Esophagus squamous epithelium (tissue), 5 donors: Measurements from ENCODE around the gene SRY. TPM values are rescaled to one million over a fixed set of nuclear protein-coding genes. Genes with fewer than 3 reads are reported as not detected.
A peak's percentile ranks its signal among the peaks of the same experiment; 100 is the strongest.

Experiments
- DNase-seq: peaks from one replicate; lab custom pipeline; 2025; lab: John Stamatoyannopoulos, UW
- H3K27ac ChIP-seq, 4 donors: fragments of 200-600 bp; sonication (generic); one replicate each; pipeline ENCODE4 v1.5.1; 2016 to 2019; ENCODE audit warnings: mild to moderate bottlenecking in 1 of 4
- H3K27me3 ChIP-seq, 4 donors: fragments of 200-600 bp; sonication (generic); 1 replicate in 3 of 4; 2 replicates in 1 of 4; pipeline versions ENCODE4 v1.5.1 to v1.6.0; 2017 to 2021; ENCODE audit warnings: antibody characterized with exemption in 1 of 4
- H3K36me3 ChIP-seq, 3 donors: fragments of 200-600 bp; sonication (generic); one replicate each; pipeline ENCODE4 v1.5.1; 2016 to 2019
- H3K4me1 ChIP-seq, 3 donors: fragments of 200-600 bp; sonication (generic); one replicate each; pipeline ENCODE4 v1.5.1; 2017 to 2019
- H3K4me3 ChIP-seq, 4 donors: fragments of 200-600 bp; sonication (generic); 1 replicate in 3 of 4; 2 replicates in 1 of 4; pipeline ENCODE4 v1.5.1; 2016 to 2019; ENCODE audit warnings: mild to moderate bottlenecking in 2 of 4, moderate library complexity in 1 of 4
- H3K9me3 ChIP-seq, 3 donors: fragments of 200-600 bp; sonication (generic); one replicate each; pipeline ENCODE4 v1.5.1; 2016 to 2019
- POLR2A ChIP-seq, 4 donors: fragments of 450-650 bp; IDR thresholded peaks; one replicate each; pipeline ENCODE4 v1.6.1; 2017; ENCODE audit warnings: antibody characterized with exemption in 4 of 4, mild to moderate bottlenecking in 4 of 4, moderate library complexity in 3 of 4
- WGBS, 2 donors: methylation state at CpG; one replicate each; pipeline ENCODE4 v1.1.5; 2018; 5-methylcytosine and 5-hydroxymethylcytosine counted together
- intact Hi-C: fragments of 100-400 bp; cut with DNase I; formaldehyde crosslinking; loops from one replicate; pipeline ENCODE4 v1.15.0; 2022
- total RNA-seq, 4 donors: library from RNA; depleted of rRNA; stranded (reverse); fragments of >200 nt; gene quantifications; one replicate each; pipeline ENCODE4 v1.1.0, GENCODE V29; 2016
- TF ChIP-seq, protein P1 (sequence below), 6 experiments: fragments of 450-650 bp in 4 of 6; fragments of 200-600 bp in 2 of 6; sonication (generic) in 2 of 6; IDR thresholded peaks; one replicate each; pipeline ENCODE4 v1.5.1; 2016 to 2019; ENCODE audit warnings: antibody characterized with exemption in 6 of 6, mild to moderate bottlenecking in 4 of 6, moderate library complexity in 4 of 6
- donor health status: DM: yes; HTN: yes; CAD: no.

SRY gene
- total RNA-seq, 4 donors from 2014 or later: not detected

- no peaks in the 10 kb centered on the region for H3K27me3 ChIP-seq
- TF ChIP-seq POLR2A (IDR thresholded peaks at IDR 0.05): no peak
- TF ChIP-seq, protein P1, sequence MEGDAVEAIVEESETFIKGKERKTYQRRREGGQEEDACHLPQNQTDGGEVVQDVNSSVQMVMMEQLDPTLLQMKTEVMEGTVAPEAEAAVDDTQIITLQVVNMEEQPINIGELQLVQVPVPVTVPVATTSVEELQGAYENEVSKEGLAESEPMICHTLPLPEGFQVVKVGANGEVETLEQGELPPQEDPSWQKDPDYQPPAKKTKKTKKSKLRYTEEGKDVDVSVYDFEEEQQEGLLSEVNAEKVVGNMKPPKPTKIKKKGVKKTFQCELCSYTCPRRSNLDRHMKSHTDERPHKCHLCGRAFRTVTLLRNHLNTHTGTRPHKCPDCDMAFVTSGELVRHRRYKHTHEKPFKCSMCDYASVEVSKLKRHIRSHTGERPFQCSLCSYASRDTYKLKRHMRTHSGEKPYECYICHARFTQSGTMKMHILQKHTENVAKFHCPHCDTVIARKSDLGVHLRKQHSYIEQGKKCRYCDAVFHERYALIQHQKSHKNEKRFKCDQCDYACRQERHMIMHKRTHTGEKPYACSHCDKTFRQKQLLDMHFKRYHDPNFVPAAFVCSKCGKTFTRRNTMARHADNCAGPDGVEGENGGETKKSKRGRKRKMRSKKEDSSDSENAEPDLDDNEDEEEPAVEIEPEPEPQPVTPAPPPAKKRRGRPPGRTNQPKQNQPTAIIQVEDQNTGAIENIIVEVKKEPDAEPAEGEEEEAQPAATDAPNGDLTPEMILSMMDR (IDR thresholded peaks at IDR 0.05): peak in 2 of 6 experiments; percentile 38 to 49
- WGBS, 2 donors: 23% methylated on average over 2 of the region's 2 CpGs; no CpG with 5 or more reads in 1 of the 2 donors
- H3K4me3 ChIP-seq: no peak overlapping the region
- H3K9me3 ChIP-seq: no peaks in the 10 kb centered on the region
- DNase-seq: no peak
- H3K36me3 ChIP-seq: no peaks in the 10 kb centered on the region
- peaks cover 0 to 16% (median 0%) of the 10 kb centered on the region in 3 donors for H3K4me1 ChIP-seq
- no peak overlapping the region for H3K27ac ChIP-seq
- intact Hi-C loops: no loop called here
Measured at GRCh38 chrY:2800246-2800645, 12.8 kb upstream of the SRY start.

- no peak for DNase-seq
- TF ChIP-seq, protein P1 (IDR thresholded peaks at IDR 0.05): no peak
- no peak for TF ChIP-seq POLR2A (IDR thresholded peaks at IDR 0.05)
Measured at GRCh38 chrY:2797991-2798390, 10.5 kb upstream of the SRY start.

GRCh38 chrY:2796977-2797523 is 9.6 kb upstream of the SRY start:
- 85% methylated on average over 3 of the region's 7 CpGs; no CpG with 5 or more reads in 1 of the 2 donors for WGBS, 2 donors

More at GRCh38 chrY:2797991-2798390, 10.5 kb upstream of the SRY start:
- intact Hi-C loops: no loop called here
- H3K27ac ChIP-seq: peak overlapping the region in 1 of 4 donors; percentile 70
- no peak overlapping the region for H3K4me3 ChIP-seq
- H3K4me1 ChIP-seq: peaks cover 0 to 16% (median 0%) of the 10 kb centered on the region in 3 donors
- H3K9me3 ChIP-seq: no peaks in the 10 kb centered on the region
- H3K27me3 ChIP-seq: no peaks in the 10 kb centered on the region
- H3K36me3 ChIP-seq: no peaks in the 10 kb centered on the region

DNA sequence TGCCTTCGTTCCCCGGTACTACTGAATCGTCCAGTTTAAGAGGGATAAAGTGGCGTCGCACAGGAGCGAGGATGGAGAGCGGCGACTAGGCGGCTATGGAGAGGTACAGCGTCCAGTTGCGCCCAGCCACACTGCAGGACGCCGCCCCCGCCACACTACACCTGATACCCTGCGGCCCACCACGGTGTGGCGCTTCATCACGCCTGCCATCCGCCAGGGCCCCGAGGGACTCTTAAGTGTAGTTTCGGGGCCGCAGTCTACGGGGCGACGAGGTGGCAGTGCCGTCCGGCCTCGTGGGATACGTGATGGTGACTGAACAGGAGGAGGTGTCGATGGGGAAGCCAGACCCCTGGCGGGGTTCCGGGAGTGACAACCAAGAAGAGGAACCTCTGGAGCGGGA is 2.3 kb upstream of the SRY start:
- TF ChIP-seq, protein P1 (IDR thresholded peaks at IDR 0.05): no peak
- TF ChIP-seq POLR2A (IDR thresholded peaks at IDR 0.05): no peak
- peaks cover 0 to 11% (median 0%) of the 10 kb centered on the region in 3 donors for H3K4me1 ChIP-seq
- no peak overlapping the region for H3K27ac ChIP-seq
- H3K4me3 ChIP-seq: no peak overlapping the region
- H3K36me3 ChIP-seq: no peaks in the 10 kb centered on the region
- 93% methylated on average over 14 of the region's 33 CpGs; no CpG with 5 or more reads in 1 of the 2 donors for WGBS, 2 donors
- H3K27me3 ChIP-seq: no peaks in the 10 kb centered on the region
- no peaks in the 10 kb centered on the region for H3K9me3 ChIP-seq
- intact Hi-C loops: no loop called here
- DNase-seq: no peak

More at GRCh38 chrY:2796977-2797523, 9.6 kb upstream of the SRY start:
- H3K36me3 ChIP-seq: no peaks in the 10 kb centered on the region
- H3K4me1 ChIP-seq: peaks cover 0 to 16% (median 0%) of the 10 kb centered on the region in 3 donors
- H3K4me3 ChIP-seq: no peak overlapping the region
- intact Hi-C loops: no loop called here
- no peak for DNase-seq
- no peak for TF ChIP-seq POLR2A (IDR thresholded peaks at IDR 0.05)
- TF ChIP-seq, protein P1 (IDR thresholded peaks at IDR 0.05): no peak
- H3K27ac ChIP-seq: peak overlapping the region in 1 of 4 donors; percentile 70
- H3K27me3 ChIP-seq: no peaks in the 10 kb centered on the region
- H3K9me3 ChIP-seq: no peaks in the 10 kb centered on the region

- Histone ChIP-seq H3K9me3 (no peaks in the 10 kb centered on the region), H3K36me3 (no peaks in the 10 kb centered on the region), H3K4me1 (peaks cover 0 to 11% (median 0%) of the 10 kb centered on the region in 3 donors), H3K27ac (peak overlapping the region in 2 of 4 donors; percentile 58 to 67), H3K27me3 (no peaks in the 10 kb centered on the region), H3K4me3 (peak overlapping the region in 2 of 4 donors; percentile 3 to 38)
- WGBS, 2 donors: 9% methylated on average over 13 of the region's 28 CpGs; no CpG with 5 or more reads in 1 of the 2 donors
- no peak for DNase-seq
- intact Hi-C loops: no loop called here
- TF ChIP-seq POLR2A (IDR thresholded peaks at IDR 0.05): no peak
- TF ChIP-seq, protein P1 (IDR thresholded peaks at IDR 0.05): no peak
Measured at GRCh38 chrY:2786876-2787512, 488 bp downstream of the SRY start.
